ENCODE results near the gene FFAR2.

DNA sequence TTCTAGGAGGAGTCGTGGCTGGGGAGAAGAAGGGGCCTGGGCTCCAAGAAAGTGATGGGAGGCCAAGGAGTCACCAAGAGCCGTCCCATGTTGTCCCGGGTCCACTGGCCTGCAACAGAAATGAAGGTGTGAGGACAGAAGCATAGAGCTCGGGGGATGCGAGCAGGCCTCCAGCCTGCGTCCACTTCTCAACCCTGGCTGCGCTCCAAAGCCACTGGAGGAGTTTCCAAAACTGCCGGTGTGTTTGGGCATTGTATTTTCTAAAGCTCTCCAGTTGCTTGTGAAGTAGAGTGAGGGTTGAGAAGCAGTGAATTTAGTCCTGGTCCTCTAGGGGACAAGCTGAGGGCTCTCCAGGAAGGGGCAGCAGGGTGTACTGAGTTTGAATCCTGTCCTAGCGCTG lies 13.0 kb downstream of the FFAR2 start:
- TF ChIP-seq, protein P1, sequence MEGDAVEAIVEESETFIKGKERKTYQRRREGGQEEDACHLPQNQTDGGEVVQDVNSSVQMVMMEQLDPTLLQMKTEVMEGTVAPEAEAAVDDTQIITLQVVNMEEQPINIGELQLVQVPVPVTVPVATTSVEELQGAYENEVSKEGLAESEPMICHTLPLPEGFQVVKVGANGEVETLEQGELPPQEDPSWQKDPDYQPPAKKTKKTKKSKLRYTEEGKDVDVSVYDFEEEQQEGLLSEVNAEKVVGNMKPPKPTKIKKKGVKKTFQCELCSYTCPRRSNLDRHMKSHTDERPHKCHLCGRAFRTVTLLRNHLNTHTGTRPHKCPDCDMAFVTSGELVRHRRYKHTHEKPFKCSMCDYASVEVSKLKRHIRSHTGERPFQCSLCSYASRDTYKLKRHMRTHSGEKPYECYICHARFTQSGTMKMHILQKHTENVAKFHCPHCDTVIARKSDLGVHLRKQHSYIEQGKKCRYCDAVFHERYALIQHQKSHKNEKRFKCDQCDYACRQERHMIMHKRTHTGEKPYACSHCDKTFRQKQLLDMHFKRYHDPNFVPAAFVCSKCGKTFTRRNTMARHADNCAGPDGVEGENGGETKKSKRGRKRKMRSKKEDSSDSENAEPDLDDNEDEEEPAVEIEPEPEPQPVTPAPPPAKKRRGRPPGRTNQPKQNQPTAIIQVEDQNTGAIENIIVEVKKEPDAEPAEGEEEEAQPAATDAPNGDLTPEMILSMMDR (IDR thresholded peaks at IDR 0.05) = no peak
- TF ChIP-seq POLR2A (IDR thresholded peaks at IDR 0.05) = no peak

All from breast epithelium (tissue), 3 donors.